Measurements from ENCODE around the gene MRO. TPM values are rescaled to one million over a fixed set of nuclear protein-coding genes. Genes with fewer than 3 reads are reported as not detected.

The MRO gene
- total and polyA plus RNA-seq, 2 of the 8 experiments (the other 6 are each of a cell fraction or from before 2014, with no cell fraction given), result 0.65 to 1.0 TPM

DNA sequence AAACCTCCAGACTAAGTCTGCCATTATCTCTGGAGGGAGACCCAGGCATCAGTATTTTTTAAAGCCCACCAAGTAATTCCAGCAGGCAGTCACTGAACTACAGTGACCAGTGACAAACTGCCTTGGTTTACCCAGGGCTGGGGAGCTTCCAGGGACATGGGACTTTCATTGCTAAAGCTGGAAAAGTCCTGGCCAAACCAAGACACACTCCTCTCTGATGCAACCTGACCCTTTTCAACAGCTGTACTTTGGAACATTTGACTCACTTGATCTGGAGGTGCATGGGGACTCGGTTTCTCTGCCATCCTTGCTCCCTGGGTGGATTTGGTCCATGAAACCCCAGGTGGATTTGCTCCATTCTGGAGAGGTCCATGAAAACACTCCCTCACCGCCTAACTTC is 7.0 kb downstream of the MRO start (continued):
- TF ChIP-seq, protein P1, sequence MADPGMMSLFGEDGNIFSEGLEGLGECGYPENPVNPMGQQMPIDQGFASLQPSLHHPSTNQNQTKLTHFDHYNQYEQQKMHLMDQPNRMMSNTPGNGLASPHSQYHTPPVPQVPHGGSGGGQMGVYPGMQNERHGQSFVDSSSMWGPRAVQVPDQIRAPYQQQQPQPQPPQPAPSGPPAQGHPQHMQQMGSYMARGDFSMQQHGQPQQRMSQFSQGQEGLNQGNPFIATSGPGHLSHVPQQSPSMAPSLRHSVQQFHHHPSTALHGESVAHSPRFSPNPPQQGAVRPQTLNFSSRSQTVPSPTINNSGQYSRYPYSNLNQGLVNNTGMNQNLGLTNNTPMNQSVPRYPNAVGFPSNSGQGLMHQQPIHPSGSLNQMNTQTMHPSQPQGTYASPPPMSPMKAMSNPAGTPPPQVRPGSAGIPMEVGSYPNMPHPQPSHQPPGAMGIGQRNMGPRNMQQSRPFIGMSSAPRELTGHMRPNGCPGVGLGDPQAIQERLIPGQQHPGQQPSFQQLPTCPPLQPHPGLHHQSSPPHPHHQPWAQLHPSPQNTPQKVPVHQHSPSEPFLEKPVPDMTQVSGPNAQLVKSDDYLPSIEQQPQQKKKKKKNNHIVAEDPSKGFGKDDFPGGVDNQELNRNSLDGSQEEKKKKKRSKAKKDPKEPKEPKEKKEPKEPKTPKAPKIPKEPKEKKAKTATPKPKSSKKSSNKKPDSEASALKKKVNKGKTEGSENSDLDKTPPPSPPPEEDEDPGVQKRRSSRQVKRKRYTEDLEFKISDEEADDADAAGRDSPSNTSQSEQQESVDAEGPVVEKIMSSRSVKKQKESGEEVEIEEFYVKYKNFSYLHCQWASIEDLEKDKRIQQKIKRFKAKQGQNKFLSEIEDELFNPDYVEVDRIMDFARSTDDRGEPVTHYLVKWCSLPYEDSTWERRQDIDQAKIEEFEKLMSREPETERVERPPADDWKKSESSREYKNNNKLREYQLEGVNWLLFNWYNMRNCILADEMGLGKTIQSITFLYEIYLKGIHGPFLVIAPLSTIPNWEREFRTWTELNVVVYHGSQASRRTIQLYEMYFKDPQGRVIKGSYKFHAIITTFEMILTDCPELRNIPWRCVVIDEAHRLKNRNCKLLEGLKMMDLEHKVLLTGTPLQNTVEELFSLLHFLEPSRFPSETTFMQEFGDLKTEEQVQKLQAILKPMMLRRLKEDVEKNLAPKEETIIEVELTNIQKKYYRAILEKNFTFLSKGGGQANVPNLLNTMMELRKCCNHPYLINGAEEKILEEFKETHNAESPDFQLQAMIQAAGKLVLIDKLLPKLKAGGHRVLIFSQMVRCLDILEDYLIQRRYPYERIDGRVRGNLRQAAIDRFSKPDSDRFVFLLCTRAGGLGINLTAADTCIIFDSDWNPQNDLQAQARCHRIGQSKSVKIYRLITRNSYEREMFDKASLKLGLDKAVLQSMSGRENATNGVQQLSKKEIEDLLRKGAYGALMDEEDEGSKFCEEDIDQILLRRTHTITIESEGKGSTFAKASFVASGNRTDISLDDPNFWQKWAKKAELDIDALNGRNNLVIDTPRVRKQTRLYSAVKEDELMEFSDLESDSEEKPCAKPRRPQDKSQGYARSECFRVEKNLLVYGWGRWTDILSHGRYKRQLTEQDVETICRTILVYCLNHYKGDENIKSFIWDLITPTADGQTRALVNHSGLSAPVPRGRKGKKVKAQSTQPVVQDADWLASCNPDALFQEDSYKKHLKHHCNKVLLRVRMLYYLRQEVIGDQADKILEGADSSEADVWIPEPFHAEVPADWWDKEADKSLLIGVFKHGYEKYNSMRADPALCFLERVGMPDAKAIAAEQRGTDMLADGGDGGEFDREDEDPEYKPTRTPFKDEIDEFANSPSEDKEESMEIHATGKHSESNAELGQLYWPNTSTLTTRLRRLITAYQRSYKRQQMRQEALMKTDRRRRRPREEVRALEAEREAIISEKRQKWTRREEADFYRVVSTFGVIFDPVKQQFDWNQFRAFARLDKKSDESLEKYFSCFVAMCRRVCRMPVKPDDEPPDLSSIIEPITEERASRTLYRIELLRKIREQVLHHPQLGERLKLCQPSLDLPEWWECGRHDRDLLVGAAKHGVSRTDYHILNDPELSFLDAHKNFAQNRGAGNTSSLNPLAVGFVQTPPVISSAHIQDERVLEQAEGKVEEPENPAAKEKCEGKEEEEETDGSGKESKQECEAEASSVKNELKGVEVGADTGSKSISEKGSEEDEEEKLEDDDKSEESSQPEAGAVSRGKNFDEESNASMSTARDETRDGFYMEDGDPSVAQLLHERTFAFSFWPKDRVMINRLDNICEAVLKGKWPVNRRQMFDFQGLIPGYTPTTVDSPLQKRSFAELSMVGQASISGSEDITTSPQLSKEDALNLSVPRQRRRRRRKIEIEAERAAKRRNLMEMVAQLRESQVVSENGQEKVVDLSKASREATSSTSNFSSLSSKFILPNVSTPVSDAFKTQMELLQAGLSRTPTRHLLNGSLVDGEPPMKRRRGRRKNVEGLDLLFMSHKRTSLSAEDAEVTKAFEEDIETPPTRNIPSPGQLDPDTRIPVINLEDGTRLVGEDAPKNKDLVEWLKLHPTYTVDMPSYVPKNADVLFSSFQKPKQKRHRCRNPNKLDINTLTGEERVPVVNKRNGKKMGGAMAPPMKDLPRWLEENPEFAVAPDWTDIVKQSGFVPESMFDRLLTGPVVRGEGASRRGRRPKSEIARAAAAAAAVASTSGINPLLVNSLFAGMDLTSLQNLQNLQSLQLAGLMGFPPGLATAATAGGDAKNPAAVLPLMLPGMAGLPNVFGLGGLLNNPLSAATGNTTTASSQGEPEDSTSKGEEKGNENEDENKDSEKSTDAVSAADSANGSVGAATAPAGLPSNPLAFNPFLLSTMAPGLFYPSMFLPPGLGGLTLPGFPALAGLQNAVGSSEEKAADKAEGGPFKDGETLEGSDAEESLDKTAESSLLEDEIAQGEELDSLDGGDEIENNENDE (IDR thresholded peaks at IDR 0.05; ENCODE audit: insufficient replicate concordance, low read length), result no peak
- TF ChIP-seq TAF1 (IDR thresholded peaks at IDR 0.05; ENCODE audit: low read depth, low read length), result no peak
